ENCODE results near the gene PHKG1. TPM values are rescaled to one million over a fixed set of nuclear protein-coding genes. Genes with fewer than 3 reads are reported as not detected.
"Not testable (repeated sequence)": the region's sequence is repeated elsewhere in the genome, so short reads cannot be mapped to it uniquely, and the experiment has no call there.

The PHKG1 gene
- polyA plus RNA-seq, 1 donor (not counting 4 experiments of a cell fraction or from before 2014, with no cell fraction given) = 0.25 TPM

- FAIRE-seq = no peak
- Histone ChIP-seq H3K36me3 (ENCODE audit: control insufficient read depth in 2 of 2, extremely low read depth in 1 of 2, insufficient read depth in 2 of 2, low read length in 2 of 2) (peaks cover 0 to 3% of the 10 kb centered on the region in 2 experiments), H3K9me3 (ENCODE audit: control insufficient read depth, low read depth, low read length) (no peaks in the 10 kb centered on the region), H3K4me3 (ENCODE audit: control insufficient read depth in 2 of 3, extremely low read depth in 1 of 3, insufficient read depth in 2 of 3, low read depth in 1 of 3, low read length in 3 of 3) (no peak overlapping the region), H3K79me2 (ENCODE audit: control insufficient read depth, insufficient read depth, low read length) (peaks cover 32% of the 10 kb centered on the region), H3K27me3 (ENCODE audit: control insufficient read depth, extremely low read depth, insufficient read depth, low read length) (no peaks in the 10 kb centered on the region), H2AFZ (ENCODE audit: control insufficient read depth, low read length) (no peak overlapping the region), H3K9ac (ENCODE audit: control insufficient read depth, extremely low read depth, insufficient read depth, low read length) (no peak overlapping the region), H3K27ac (ENCODE audit: control insufficient read depth, insufficient read depth, low read length) (peak overlapping the region; percentile 20), H3K9me1 (ENCODE audit: control insufficient read depth, extremely low read depth, insufficient read depth, low read length) (no peaks in the 10 kb centered on the region), H3K4me1 (ENCODE audit: control insufficient read depth, extremely low read depth, insufficient read depth, low read length) (peaks cover 9% of the 10 kb centered on the region), H3K4me2 (ENCODE audit: control insufficient read depth, extremely low read depth, insufficient read depth, low read depth, low read length) (no peak overlapping the region), H4K20me1 (ENCODE audit: control insufficient read depth, extremely low read depth, insufficient read depth, low read length) (no peaks in the 10 kb centered on the region)
- no peak for DNase-seq (ENCODE audit: low read depth, low spot score)
- dilution Hi-C loops (cut with MboI; ENCODE audit: extremely low pct_ligation_motif_present, low sequenced_read_pairs) = no loop called here
- no peak for TF ChIP-seq CTCF (optimal IDR thresholded peaks at IDR 0.05 in 1 of 3, IDR thresholded peaks at IDR 0.05 in 1 of 3, conservative IDR thresholded peaks at IDR 0.05 in 1 of 3; ENCODE audit: extremely low read depth in 1 of 3, insufficient read depth in 2 of 3, low read length in 3 of 3)
- TF ChIP-seq EZH2 (IDR thresholded peaks at IDR 0.05; ENCODE audit: low read length) = no peak
Observed at GRCh38 chr7:56046721-56047445, 45.9 kb downstream of the PHKG1 start.

DNA sequence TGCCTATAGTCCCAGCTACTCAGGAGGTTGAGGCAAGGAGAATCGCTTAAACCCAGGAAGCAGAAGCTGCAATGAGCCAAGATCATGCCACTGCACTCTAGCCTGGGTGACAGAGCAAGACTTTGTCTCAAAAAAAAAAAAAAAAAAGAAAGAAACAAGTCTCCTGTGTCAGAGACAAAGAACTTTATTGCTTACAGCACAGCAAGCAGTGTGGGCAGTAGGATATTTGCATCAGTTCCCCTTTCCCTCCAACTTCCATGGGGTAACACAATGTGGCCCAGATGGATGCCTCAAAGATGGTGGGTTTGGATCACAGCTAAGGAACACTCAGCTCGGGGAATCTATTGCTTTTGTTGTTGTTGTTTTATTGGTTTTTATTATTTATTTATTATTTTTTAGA, 47.0 kb downstream of the PHKG1 start:
- H3K27me3 ChIP-seq (ENCODE audit: control insufficient read depth, extremely low read depth, insufficient read depth, low read length); H3K27ac ChIP-seq (ENCODE audit: control insufficient read depth, insufficient read depth, low read length); H3K4me2 ChIP-seq (ENCODE audit: control insufficient read depth, extremely low read depth, insufficient read depth, low read depth, low read length); DNase-seq (ENCODE audit: low read depth, low spot score); H3K9me3 ChIP-seq (ENCODE audit: control insufficient read depth, low read depth, low read length); H3K9me1 ChIP-seq (ENCODE audit: control insufficient read depth, extremely low read depth, insufficient read depth, low read length); H3K4me3 ChIP-seq (ENCODE audit: control insufficient read depth in 2 of 3, extremely low read depth in 1 of 3, insufficient read depth in 2 of 3, low read depth in 1 of 3, low read length in 3 of 3); dilution Hi-C loops (cut with MboI; ENCODE audit: extremely low pct_ligation_motif_present, low sequenced_read_pairs); FAIRE-seq; H3K9ac ChIP-seq (ENCODE audit: control insufficient read depth, extremely low read depth, insufficient read depth, low read length); H3K4me1 ChIP-seq (ENCODE audit: control insufficient read depth, extremely low read depth, insufficient read depth, low read length); H3K36me3 ChIP-seq (ENCODE audit: control insufficient read depth in 2 of 2, extremely low read depth in 1 of 2, insufficient read depth in 2 of 2, low read length in 2 of 2); H4K20me1 ChIP-seq (ENCODE audit: control insufficient read depth, extremely low read depth, insufficient read depth, low read length); H2AFZ ChIP-seq (ENCODE audit: control insufficient read depth, low read length): not testable (repeated sequence)
- H3K79me2 ChIP-seq (ENCODE audit: control insufficient read depth, insufficient read depth, low read length) = peaks cover 24% of the 10 kb centered on the region

DNA sequence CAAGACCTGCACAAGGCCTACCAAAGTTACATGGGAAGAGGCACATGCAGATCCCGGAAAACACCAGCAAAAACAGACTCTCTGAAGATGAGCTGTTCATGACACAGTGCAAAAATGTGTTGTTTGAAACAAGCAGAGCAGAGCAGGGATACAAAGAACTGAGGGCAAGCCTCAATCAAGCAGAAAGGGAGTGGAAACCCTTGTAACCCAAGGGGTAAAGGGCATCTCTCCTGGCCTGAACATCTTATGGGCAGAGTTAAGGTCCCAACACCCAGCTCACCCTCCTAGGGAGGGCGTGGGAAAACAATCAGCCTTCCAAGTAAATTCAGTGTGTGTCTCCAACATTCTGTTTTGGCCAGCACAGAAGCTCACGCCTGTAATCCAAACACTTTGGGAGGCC, 52.0 kb downstream of the PHKG1 start:
- Histone ChIP-seq H3K9me1 (ENCODE audit: control insufficient read depth, extremely low read depth, insufficient read depth, low read length) (no peaks in the 10 kb centered on the region), H4K20me1 (ENCODE audit: control insufficient read depth, extremely low read depth, insufficient read depth, low read length) (no peaks in the 10 kb centered on the region), H3K27ac (ENCODE audit: control insufficient read depth, insufficient read depth, low read length) (no peak overlapping the region), H3K36me3 (ENCODE audit: control insufficient read depth in 2 of 2, extremely low read depth in 1 of 2, insufficient read depth in 2 of 2, low read length in 2 of 2) (peaks cover 0 to 5% of the 10 kb centered on the region in 2 experiments), H2AFZ (ENCODE audit: control insufficient read depth, low read length) (no peak overlapping the region), H3K79me2 (ENCODE audit: control insufficient read depth, insufficient read depth, low read length) (peaks cover 3% of the 10 kb centered on the region), H3K9ac (ENCODE audit: control insufficient read depth, extremely low read depth, insufficient read depth, low read length) (no peak overlapping the region), H3K4me1 (ENCODE audit: control insufficient read depth, extremely low read depth, insufficient read depth, low read length) (no peaks in the 10 kb centered on the region), H3K4me3 (ENCODE audit: control insufficient read depth in 2 of 3, extremely low read depth in 1 of 3, insufficient read depth in 2 of 3, low read depth in 1 of 3, low read length in 3 of 3) (no peak overlapping the region), H3K27me3 (ENCODE audit: control insufficient read depth, extremely low read depth, insufficient read depth, low read length) (no peaks in the 10 kb centered on the region), H3K9me3 (ENCODE audit: control insufficient read depth, low read depth, low read length) (no peaks in the 10 kb centered on the region), H3K4me2 (ENCODE audit: control insufficient read depth, extremely low read depth, insufficient read depth, low read depth, low read length) (no peak overlapping the region)
- DNase-seq (ENCODE audit: low read depth, low spot score) (no peak), FAIRE-seq (no peak)
- no peak for TF ChIP-seq EZH2 (IDR thresholded peaks at IDR 0.05; ENCODE audit: low read length)
- no peak for TF ChIP-seq CTCF (optimal IDR thresholded peaks at IDR 0.05 in 1 of 3, IDR thresholded peaks at IDR 0.05 in 1 of 3, conservative IDR thresholded peaks at IDR 0.05 in 1 of 3; ENCODE audit: extremely low read depth in 1 of 3, insufficient read depth in 2 of 3, low read length in 3 of 3)
- dilution Hi-C loops (cut with MboI; ENCODE audit: extremely low pct_ligation_motif_present, low sequenced_read_pairs) = no loop called here
